H1 (cell line): ENCODE results near the gene ANP32A. TPM values are rescaled to one million over a fixed set of nuclear protein-coding genes. Genes with fewer than 3 reads are reported as not detected.

Experiments
- CTCF ChIA-PET: fragments of 300-600 bp; sonication (Branson Sonifier 250); formaldehyde crosslinking; loops from one replicate; lab custom pipeline; 2021; ENCODE audit not compliant: partially characterized antibody; lab: Charles Lee
- POLR2A ChIA-PET: fragments of 300-600 bp; sonication (Branson Sonifier 250); formaldehyde crosslinking; loops from one replicate; lab custom pipeline; 2021; ENCODE audit warnings: inconsistent platforms; ENCODE audit not compliant: partially characterized antibody; lab: Charles Lee
- DNase-seq, 2 experiments: peaks; one replicate each; pipeline versions ENCODE4 v3.0.0 to v3.0.0-alpha.2; 2010 to 2022; ENCODE audit warnings: low spot score in 2 of 2, low read depth in 1 of 2, mixed read lengths in 1 of 2
- FAIRE-seq: peaks from 2 replicates; lab custom pipeline; 2011; peaks lifted over from hg19 to GRCh38; lab: Jason Lieb, UNC
- H2AFZ ChIP-seq: 2 replicates; pipeline ENCODE4 v1.8.1; 2012; ENCODE audit warnings: low read length, inconsistent platforms
- H2AK5ac ChIP-seq: 2 replicates; pipeline ENCODE4 v1.6.1; 2013; ENCODE audit warnings: low read depth, low read length
- H2BK120ac ChIP-seq: replicated peaks from 2 replicates; pipeline ENCODE3; 2013; ENCODE audit warnings: low read depth, low read length, inconsistent platforms
- H2BK12ac ChIP-seq: 2 replicates; pipeline ENCODE4 v1.6.1; 2013; ENCODE audit warnings: low read depth, low read length
- H2BK15ac ChIP-seq: 2 replicates; pipeline ENCODE4 v1.6.1; 2013; ENCODE audit warnings: low read length
- H2BK20ac ChIP-seq: 2 replicates; pipeline ENCODE4 v1.6.1; 2013; ENCODE audit warnings: low read length
- H2BK5ac ChIP-seq: 2 replicates; pipeline ENCODE4 v1.6.1; 2013; ENCODE audit warnings: low read depth, low read length
- H3K14ac ChIP-seq: 2 replicates; pipeline ENCODE4 v1.6.1; 2013; ENCODE audit warnings: inconsistent platforms; ENCODE audit not compliant: insufficient read length
- H3K18ac ChIP-seq: 2 replicates; pipeline ENCODE4 v1.6.1; 2013; ENCODE audit warnings: low read length; ENCODE audit errors: extremely low read depth
- H3K23ac ChIP-seq: 2 replicates; pipeline ENCODE4 v1.6.1; 2013; ENCODE audit warnings: inconsistent platforms; ENCODE audit not compliant: insufficient read length
- H3K23me2 ChIP-seq: 2 replicates; pipeline ENCODE4 v1.6.1; 2013; ENCODE audit warnings: low read depth, low read length
- H3K27ac ChIP-seq: 2 replicates; pipeline ENCODE4 v1.6.1; 2011; ENCODE audit warnings: low read depth, low read length, inconsistent platforms
- H3K27me3 ChIP-seq, 4 experiments: replicated peaks in 1 of 4; 1 replicate in 1 of 4; 2 replicates in 3 of 4; pipeline versions ENCODE4 v1.6.1 to v1.8.1; 2011 to 2013; ENCODE audit warnings: low read length in 3 of 4, mild to moderate bottlenecking in 3 of 4, inconsistent platforms in 2 of 4, mixed read lengths in 2 of 4, moderate library complexity in 1 of 4; ENCODE audit not compliant: control insufficient read depth in 3 of 4, insufficient read depth in 3 of 4; ENCODE audit errors: extremely low read depth in 1 of 4
- H3K36me3 ChIP-seq, 4 experiments: 2 replicates each; pipeline versions ENCODE4 v1.6.1 to v1.8.1; 2011 to 2013; ENCODE audit warnings: mild to moderate bottlenecking in 4 of 4, low read length in 3 of 4, moderate library complexity in 2 of 4, control low read depth in 1 of 4, inconsistent platforms in 1 of 4; ENCODE audit not compliant: insufficient read depth in 4 of 4, control insufficient read depth in 2 of 4
- H3K4ac ChIP-seq: replicated peaks from 2 replicates; pipeline ENCODE3; 2013; ENCODE audit warnings: low read length, low read depth, mixed read lengths, inconsistent platforms; ENCODE audit not compliant: insufficient read length
- H3K4me1 ChIP-seq, 4 experiments: replicated peaks in 1 of 4; 1 replicate in 1 of 4; 2 replicates in 3 of 4; pipeline versions ENCODE4 v1.6.1 to v1.8.1; 2011 to 2013; ENCODE audit warnings: low read length in 3 of 4, inconsistent platforms in 2 of 4, mixed read lengths in 1 of 4; ENCODE audit not compliant: insufficient read depth in 4 of 4, control insufficient read depth in 3 of 4
- H3K4me2 ChIP-seq, 2 experiments: 2 replicates each; pipeline versions ENCODE4 v1.6.1 to v1.8.1; 2011 to 2013; ENCODE audit warnings: low read depth in 2 of 2, low read length in 2 of 2, control low read depth in 1 of 2, inconsistent platforms in 1 of 2, mild to moderate bottlenecking in 1 of 2; ENCODE audit not compliant: insufficient read depth in 1 of 2
- H3K4me3 ChIP-seq, 4 experiments: fragments of 200-600, 300-600 bp in 1 of 4; sonication (generic), shearing (Covaris generic), sonication (Bioruptor Twin) in 1 of 4; 2 replicates each; pipeline versions ENCODE4 v1.5.1 to v1.8.1; 2011 to 2016; ENCODE audit warnings: low read length in 4 of 4, low read depth in 3 of 4, control low read depth in 2 of 4, inconsistent platforms in 2 of 4, mild to moderate bottlenecking in 2 of 4, mixed read lengths in 1 of 4, moderate library complexity in 1 of 4; ENCODE audit not compliant: insufficient read depth in 2 of 4; ENCODE audit errors: extremely low read depth in 1 of 4
- H3K56ac ChIP-seq: replicated peaks from 2 replicates; pipeline ENCODE3; 2013; ENCODE audit warnings: low read depth, mild to moderate bottlenecking, mixed read lengths, low read length, inconsistent platforms; ENCODE audit not compliant: insufficient read length
- H3K79me1 ChIP-seq: 2 replicates; pipeline ENCODE4 v1.6.1; 2013; ENCODE audit warnings: low read depth, low read length, control low read depth
- H3K79me2 ChIP-seq, 2 experiments: 2 replicates each; pipeline versions ENCODE4 v1.6.1 to v1.8.1; 2012 to 2013; ENCODE audit warnings: low read length in 2 of 2, mild to moderate bottlenecking in 2 of 2, inconsistent platforms in 1 of 2; ENCODE audit not compliant: insufficient read depth in 2 of 2, control insufficient read depth in 1 of 2
- H3K9ac ChIP-seq, 4 experiments: replicated peaks in 1 of 4; 1 replicate in 1 of 4; 2 replicates in 3 of 4; pipeline versions ENCODE4 v1.6.1 to v1.8.1; 2011 to 2013; ENCODE audit warnings: low read depth in 3 of 4, low read length in 3 of 4, control low read depth in 2 of 4, mild to moderate bottlenecking in 2 of 4, moderate library complexity in 2 of 4, inconsistent platforms in 1 of 4; ENCODE audit errors: extremely low read depth in 1 of 4
- H3K9me3 ChIP-seq, 2 experiments: 2 replicates each; pipeline versions ENCODE4 v1.6.1 to v1.8.1; 2012 to 2013; ENCODE audit warnings: mild to moderate bottlenecking in 2 of 2, moderate library complexity in 2 of 2, control low read depth in 1 of 2, inconsistent platforms in 1 of 2, low read depth in 1 of 2, low read length in 1 of 2, mixed read lengths in 1 of 2; ENCODE audit not compliant: insufficient read depth in 2 of 2
- H4K20me1 ChIP-seq, 2 experiments: replicated peaks in 1 of 2; 2 replicates each; pipeline versions ENCODE3 to v1.8.1; 2011 to 2013; ENCODE audit warnings: inconsistent platforms in 2 of 2, low read length in 2 of 2, mild to moderate bottlenecking in 1 of 2; ENCODE audit not compliant: insufficient read depth in 2 of 2, control insufficient read depth in 1 of 2
- H4K5ac ChIP-seq: 2 replicates; pipeline ENCODE4 v1.6.1; 2013; ENCODE audit warnings: low read length, low read depth, mixed read lengths, inconsistent platforms; ENCODE audit not compliant: insufficient read length
- H4K8ac ChIP-seq: 2 replicates; pipeline ENCODE4 v1.8.0; 2013; ENCODE audit warnings: mild to moderate bottlenecking, moderate library complexity, low read length, inconsistent platforms; ENCODE audit not compliant: insufficient read depth; ENCODE audit errors: extremely low read depth
- H4K91ac ChIP-seq: replicated peaks from 2 replicates; pipeline ENCODE3; 2013; ENCODE audit warnings: low read length, mixed read lengths, inconsistent platforms; ENCODE audit not compliant: insufficient read length
- E2F6 ChIP-seq: IDR thresholded peaks from 2 replicates; pipeline ENCODE4 v1.6.1; 2012; ENCODE audit warnings: inconsistent platforms
- KDM4A ChIP-seq: IDR thresholded peaks from one replicate; pipeline ENCODE4 v1.7.1; 2012; ENCODE audit warnings: low read depth, mild to moderate bottlenecking, moderate library complexity, low read length, inconsistent platforms; ENCODE audit not compliant: severe bottlenecking
- KDM5A ChIP-seq: fragments of 200-600 bp; IDR thresholded peaks from 2 replicates; pipeline ENCODE4 v1.7.1; 2012; ENCODE audit warnings: mild to moderate bottlenecking, low read length, inconsistent platforms, mixed read lengths
- WGBS, 2 experiments: shearing (Covaris generic) in 1 of 2; methylation state at CpG; one replicate each; pipeline versions ENCODE4 v1.1.6 to v1.1.7; 2013 to 2015; ENCODE audit warnings: low lambda C conversion rate in 2 of 2, mixed read lengths in 2 of 2, inconsistent platforms in 1 of 2, low coverage in 1 of 2, missing lambda C conversion rate in 1 of 2; ENCODE audit not compliant: insufficient replicate concordance in 2 of 2, insufficient coverage in 1 of 2, insufficient read length in 1 of 2; ENCODE audit errors: extremely low coverage in 1 of 2, missing lambda C conversion rate in 1 of 2; 5-methylcytosine and 5-hydroxymethylcytosine counted together
- polyA plus RNA-seq, 7 experiments: library from polyadenylated mRNA; depleted of rRNA in 3 of 7; stranded (reverse) in 5 of 7; unstranded in 2 of 7; fragments of >200 nt in 5 of 7; fragments of 200-250 nt in 2 of 7; gene quantifications; 1 replicate in 5 of 7; 2 replicates in 1 of 7; 4 replicates in 1 of 7; pipeline versions ENCODE4 v1.2.1 to v1.2.3, GENCODE V29; 2011 to 2013; ENCODE audit warnings: missing spikeins in 2 of 7, mixed read lengths in 2 of 7
- total RNA-seq: library from RNA; stranded (reverse); fragmentation: NEBNext Ultra II Directional; extraction: Animal tissue kit (Norgen Biotek cat#: 25700); gene quantifications from 2 replicates; pipeline ENCODE4 v1.2.1, GENCODE V29; 2021

The ANP32A gene
- total and polyA plus RNA-seq, 2 of the 8 experiments (the other 6 are each of a cell fraction or from before 2014, with no cell fraction given): 70.8 to 295 TPM

GRCh38 chr15:68851971-68852370, 31.3 kb upstream of the ANP32A start:
- no peak overlapping the region for H4K8ac ChIP-seq
- H2BK20ac ChIP-seq: no peak overlapping the region
- no peak overlapping the region for H3K56ac ChIP-seq
- no peak overlapping the region for H3K23ac ChIP-seq
- no peak overlapping the region for H3K9ac ChIP-seq
- no peaks in the 10 kb centered on the region for H3K79me1 ChIP-seq
- H3K9me3 ChIP-seq: peaks cover 0 to 3% of the 10 kb centered on the region in 2 experiments; a peak in 1 of 4 replicates
- no peak overlapping the region for H2AFZ ChIP-seq
- no peak overlapping the region for H2BK120ac ChIP-seq
- H4K20me1 ChIP-seq: no peaks in the 10 kb centered on the region
- no peak overlapping the region for H4K5ac ChIP-seq
- H3K27me3 ChIP-seq: no peaks in the 10 kb centered on the region
- no peak overlapping the region for H3K4me3 ChIP-seq
- no peaks in the 10 kb centered on the region for H3K4me1 ChIP-seq
- no peak overlapping the region for H3K18ac ChIP-seq
- no peak overlapping the region for H3K4me2 ChIP-seq
- H2BK5ac ChIP-seq: no peak overlapping the region
- no peaks in the 10 kb centered on the region for H3K36me3 ChIP-seq
- H3K4ac ChIP-seq: no peak overlapping the region
- H3K14ac ChIP-seq: no peak overlapping the region
- no peaks in the 10 kb centered on the region for H3K79me2 ChIP-seq
- FAIRE-seq: no peak
- H2BK15ac ChIP-seq: no peak overlapping the region
- H3K27ac ChIP-seq: no peak overlapping the region
- no peak overlapping the region for H2AK5ac ChIP-seq
- no peak overlapping the region for H2BK12ac ChIP-seq
- POLR2A ChIA-PET: no interaction called here
- H3K23me2 ChIP-seq: no peaks in the 10 kb centered on the region
- CTCF ChIA-PET: interaction anchor here (0.6 to 2.0 kb wide), 4 partner anchors 10 to 73 kb away, joined by 3 to 4 read pairs (median 4); no protein-coding TSS in a partner anchor
- no peak overlapping the region for H4K91ac ChIP-seq
- WGBS, 2 experiments: 78% methylated on average over 2 of the region's 2 CpGs; no CpG with 5 or more reads in 1 of the 2 experiments
- DNase-seq: no peak
- TF ChIP-seq KDM4A (no peak), E2F6 (no peak), KDM5A (no peak)
